NCI-H1092 treated with DMSO at 0.1 percent for 48 hours (cell line): ENCODE results near the gene PPM1L.
"Not testable (repeated sequence)": the region's sequence is repeated elsewhere in the genome, so short reads cannot be mapped to it uniquely, and the experiment has no call there.

ENCODE experiments used
- DNase-seq: peaks from one replicate; lab custom pipeline; 2025; lab: John Stamatoyannopoulos, UW

PPM1L gene

DNA sequence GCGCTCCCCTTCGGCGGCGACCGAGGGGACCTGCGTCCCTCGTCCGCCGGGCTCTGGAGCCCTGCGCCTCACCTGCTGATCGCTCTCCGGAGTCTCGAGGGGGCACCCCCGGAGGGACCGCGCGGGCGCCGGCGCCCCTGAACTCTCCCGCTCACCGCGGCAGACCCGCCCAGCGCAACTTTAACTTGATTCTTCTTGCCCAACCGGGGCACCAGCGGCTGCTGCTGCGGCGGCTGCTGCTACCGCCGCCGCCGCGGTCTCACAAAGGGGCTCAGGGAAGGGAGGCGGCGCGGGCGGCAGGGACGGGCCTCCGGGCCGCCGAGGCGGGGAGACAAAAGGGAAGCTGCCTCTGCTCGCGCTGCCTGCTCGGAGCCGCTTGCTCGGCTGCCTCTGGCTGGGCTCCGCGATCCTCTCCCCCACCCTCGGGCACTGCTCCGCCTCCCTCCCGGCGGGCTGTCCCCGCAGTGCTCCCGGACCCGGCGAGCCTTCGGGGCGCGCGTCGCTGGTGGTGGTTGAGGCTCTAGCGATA, at the start of gene PPM1L:
PPM1L (plus strand) TSS at position 456 of the 529 bp plus-strand sequence.
- peak; percentile 64 for DNase-seq

DNA sequence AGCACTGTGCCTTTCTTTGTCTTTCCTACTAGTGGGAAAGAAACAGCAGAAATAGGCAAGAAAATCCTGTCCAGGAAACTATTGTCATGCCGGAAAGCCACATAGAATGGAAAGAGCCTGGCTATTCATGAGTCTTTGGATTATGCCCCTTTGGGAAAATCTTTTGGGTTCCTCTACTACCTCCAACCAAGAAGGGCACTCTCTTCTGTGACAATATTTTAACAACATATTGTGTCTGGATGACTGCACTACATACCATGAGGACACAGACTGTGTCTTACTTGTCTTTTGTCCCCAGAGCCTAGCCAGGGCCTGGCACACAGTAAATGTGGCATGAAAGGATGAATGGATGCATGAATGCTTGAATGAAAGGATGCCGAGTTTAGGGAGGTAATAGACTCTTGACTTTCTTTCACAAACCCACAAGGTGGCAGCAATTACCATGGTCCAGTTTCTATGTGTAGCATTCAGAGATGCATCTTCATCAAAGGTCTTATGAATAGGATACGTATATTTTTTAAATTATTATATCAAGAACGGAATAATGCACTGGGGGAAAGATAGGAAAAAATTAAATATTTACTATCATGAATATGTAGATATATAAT, 48.7 kb upstream of the PPM1L start:
- DNase-seq = peak; percentile 66

DNA sequence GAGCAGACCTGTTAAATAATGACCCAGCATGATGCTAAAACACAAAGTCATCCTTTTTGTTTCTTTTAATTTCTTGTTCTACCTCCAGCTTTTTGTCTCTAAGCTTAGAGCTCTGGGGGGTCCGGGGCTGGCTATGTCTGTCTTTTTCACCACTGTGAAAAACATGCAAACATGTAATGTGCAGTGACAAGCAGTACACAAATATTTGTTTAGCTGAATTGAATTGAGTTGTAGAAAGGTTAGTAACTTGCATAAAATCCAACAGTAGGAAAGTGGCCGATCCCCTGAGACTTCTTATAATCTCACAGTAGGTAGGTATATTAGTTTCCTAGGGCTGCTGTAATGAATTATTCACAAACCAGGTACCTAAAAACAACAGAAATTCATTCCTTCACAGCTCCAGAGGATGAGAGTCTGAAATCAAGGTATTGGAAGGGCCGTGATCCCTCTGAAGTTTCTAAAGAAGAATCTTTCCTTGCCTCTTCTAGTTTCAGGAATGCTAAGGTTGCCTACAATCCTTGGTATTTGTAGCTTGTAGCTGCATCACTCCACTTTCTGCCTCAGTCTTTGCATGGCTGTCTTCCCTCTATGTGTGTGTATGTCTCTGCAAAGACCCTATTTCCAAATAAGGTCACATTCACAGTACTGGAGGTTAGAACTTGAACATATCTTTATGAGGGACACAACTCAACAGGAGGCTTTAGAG, 46.4 kb upstream of the PPM1L start:
- no peak for DNase-seq

DNA sequence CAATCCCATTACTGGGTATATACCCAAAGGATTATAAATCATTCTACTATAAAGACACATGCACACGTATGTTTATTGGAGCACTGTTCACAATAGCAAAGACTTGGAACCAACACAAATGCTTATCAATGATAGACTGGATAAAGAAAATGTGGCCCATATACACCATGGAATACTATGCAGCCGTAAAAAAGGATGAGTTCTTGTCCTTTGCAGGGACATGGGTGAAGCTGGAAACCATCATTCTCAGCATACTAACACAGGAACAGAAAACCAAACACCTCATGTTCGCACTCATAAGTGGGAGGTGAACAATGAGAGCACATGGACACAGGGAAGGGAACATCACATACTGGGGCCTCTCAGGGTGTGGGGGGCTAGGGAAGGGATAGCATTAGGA, 42.9 kb upstream of the PPM1L start:
- DNase-seq = not testable (repeated sequence)

DNA sequence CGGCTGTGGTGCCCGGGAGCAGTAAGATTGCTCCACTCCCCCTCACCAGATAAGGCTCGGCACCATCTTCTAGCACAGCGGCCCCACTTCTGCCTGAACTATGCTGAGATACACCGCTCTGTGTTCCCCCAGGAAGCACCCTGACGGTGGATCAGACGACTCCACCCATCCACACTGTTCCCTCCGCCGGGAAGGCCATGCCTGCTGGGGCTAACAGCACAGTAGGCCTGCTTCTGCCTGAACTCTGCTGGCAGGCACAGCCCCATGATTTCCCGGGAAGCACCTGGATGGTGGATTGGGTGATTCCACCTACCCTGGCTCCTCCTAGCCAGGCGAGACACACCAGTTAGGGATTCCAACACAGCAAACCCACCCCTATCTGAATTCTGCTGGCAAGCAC, 36.3 kb upstream of the PPM1L start:
- no peak for DNase-seq

DNA sequence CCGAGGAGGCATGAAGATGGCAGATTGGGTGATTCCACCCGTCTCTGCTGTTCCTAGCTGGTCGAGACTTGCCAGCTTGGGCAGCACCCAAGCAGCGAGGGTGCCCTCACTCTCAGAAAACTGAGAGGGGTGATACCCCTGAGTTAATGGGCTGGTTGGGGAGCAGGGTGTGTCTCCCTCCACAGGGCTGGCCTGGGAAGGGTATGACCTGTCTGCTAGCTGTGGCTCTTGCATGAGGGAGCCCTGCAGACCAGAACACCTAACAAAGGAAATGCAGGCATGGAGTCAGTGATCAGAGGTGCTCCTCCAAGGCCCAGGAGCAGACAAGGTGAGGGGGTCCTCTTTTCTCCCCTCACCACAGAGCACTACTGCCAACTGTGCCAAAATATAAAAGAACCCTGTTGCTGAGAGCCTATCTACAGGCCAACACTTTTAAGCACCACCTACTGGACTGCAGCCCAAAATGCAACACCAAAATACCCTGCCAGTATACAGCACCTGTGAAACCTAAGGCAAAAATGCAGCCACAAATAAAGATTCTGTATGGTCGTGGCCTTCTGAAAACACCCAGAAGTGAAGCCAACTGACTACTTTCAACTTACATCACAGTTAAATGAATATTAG, 35.8 kb upstream of the PPM1L start:
- DNase-seq = no peak

DNA sequence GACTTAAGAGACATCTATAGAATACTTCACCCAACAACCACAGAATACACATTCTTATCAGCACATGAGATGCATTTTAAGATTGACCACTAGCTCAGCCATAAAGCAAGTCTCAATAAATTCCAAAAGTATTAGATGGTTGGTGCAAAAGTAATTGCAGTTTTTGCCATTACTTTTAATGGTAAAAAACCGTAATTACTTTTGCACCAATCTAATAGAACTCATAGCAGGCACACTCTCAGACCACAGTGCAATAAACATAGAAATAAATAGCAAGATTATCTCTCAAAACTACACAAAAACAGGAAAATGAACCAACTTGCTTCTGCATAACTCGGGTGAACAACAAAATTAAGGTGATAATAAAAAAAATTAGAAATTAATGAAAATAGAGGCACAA, 33.7 kb upstream of the PPM1L start:
- no peak for DNase-seq

DNA sequence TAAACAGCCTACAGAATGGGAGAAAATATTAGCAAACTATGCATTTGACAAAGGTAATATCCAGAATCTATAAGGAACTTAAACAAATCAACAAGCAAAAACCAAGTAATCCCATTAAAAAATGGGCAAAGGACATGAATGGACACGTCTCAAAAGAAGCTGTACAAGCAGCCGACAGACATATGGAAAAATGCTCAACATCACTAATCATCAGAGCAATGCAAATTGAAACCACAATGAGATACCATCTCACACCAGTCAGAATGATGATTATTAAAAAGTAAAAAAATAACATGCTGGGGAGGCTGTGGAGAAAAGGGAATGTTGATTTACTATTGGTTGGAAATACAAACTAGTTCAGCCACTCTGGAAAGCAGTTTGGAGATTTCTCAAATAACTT, 30.7 kb upstream of the PPM1L start:
- DNase-seq = no peak

DNA sequence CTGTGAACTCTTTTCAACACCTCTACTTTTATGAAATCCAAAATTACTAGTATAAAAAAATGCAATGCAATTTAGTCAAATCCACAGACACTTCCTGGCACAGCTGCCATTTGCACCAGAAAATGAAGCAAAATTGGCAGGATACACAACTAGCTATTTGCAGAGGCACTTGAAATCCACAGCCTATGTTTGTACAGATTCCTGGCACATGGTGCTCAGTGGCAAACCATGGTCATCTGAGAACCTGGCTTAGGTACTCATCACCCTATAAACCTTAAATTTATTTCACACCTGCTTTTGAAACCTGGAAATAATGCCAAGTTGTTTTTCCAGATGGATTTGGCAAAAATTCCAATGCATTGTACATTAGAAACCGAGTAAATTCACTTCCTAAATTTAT, 20.2 kb upstream of the PPM1L start:
- peak; percentile 95 for DNase-seq

DNA sequence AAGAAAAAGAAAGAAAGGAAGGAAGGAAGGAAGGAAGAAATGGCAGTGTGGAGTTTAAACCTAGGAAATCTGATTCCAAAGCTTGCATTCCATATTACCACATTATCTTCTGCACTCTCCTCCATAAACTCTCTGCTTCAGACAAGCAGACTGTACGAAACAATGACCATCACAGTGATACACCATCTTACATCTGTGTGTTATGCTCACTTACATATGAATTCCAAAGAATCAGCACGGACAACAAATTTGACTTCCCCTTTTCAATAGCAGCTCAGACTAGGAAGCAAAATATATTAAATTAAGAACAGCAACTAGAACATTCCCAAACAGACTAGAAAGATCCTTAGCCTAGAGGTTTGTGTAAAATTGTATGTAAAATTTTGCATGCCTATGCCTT, 18.0 kb upstream of the PPM1L start:
- no peak for DNase-seq

DNA sequence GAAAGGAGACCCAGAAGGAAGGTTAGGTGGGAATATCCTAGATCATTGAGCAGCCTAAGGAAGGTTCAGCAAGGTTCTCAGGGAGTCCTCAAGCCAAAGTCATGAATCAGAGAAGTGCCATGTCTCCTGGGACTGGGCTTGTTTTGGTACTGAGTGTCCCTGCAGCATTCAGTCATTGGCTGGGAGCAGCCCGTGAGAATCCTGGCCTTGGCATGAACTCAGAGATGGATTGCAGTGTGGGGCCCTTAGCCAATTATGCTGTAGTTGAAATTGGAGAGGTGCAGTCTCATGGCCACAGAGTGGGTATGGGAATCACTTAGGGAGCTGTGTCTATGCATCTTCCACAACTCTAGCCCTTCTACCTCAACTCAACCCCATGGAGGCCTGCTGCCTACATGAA, 17.0 kb upstream of the PPM1L start:
- no peak for DNase-seq

DNA sequence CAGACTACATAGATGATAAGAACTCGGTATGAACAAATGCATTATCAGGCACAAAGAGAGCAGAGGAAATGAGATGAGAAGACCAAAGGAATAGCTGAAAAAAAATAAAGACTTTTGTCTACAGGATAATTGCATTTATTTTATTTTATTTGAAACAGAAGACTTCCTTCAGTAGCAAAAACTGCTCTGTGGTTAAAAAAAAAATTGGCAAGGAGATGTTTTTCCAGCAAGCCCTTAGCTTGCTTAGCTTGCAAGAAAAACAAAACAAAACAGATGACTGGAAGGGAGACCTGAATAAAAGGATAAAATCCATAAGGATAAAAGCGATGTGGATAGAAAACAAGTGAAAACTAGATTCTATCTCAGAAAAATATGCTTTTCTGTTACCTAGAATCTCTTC, 9.1 kb upstream of the PPM1L start:
- no peak for DNase-seq

DNA sequence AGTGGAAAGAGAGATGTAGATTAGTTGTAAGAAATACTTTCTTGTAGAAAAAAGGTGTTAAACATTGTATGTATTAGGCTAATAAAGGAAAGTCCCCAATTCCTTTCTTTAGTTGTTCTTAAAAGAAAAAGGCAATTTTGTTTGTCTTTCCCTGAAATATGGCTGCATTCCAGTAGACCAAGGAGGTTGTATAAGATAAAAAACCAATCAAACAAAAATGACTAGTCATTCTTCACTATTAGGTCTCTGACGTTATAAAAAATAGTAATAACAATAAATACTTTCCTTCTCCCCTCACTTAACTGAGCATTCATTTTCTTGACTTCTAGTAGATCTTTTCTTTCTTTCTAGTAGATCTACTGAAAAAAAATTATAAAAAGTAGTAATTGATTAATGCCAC, 8.6 kb upstream of the PPM1L start:
- DNase-seq = no peak

DNA sequence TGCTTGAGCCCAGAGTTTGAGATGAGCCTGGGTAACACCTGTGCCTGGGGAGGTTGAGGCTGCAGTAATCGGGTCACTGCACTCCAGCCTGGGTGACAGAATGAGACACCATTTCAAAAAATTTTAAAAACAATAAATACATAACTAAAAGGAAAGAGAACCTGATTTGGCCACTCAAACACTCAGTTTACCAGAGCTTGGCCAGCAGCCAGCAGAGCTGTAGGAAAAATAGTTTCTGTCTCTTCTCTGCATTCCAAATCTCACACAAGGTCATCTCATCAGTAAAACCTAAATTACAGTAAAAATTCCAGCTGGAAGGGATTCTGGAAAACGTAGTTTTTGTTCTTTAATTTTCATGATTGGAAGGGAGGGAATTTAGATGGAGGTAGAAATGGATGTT, 7.8 kb upstream of the PPM1L start:
- DNase-seq = no peak

DNA sequence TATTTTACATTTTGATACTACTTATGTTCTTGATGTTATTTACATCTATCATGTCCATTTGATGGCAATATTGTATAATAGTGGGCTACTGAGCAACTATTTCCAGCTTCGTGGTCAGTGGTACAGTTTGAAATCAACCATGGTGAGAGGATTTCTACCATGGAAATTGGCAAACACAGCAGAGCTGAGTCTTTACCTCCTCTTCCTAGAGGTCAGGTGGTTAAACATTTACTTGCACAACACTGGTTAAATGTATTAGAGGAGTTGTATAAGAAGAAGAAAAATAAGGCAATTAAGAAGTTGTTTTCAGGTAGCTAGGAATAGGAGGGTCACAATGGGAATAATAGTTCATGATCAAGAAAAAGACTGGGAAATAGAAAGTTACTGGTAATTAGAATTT, 7.2 kb upstream of the PPM1L start:
- DNase-seq = no peak

DNA sequence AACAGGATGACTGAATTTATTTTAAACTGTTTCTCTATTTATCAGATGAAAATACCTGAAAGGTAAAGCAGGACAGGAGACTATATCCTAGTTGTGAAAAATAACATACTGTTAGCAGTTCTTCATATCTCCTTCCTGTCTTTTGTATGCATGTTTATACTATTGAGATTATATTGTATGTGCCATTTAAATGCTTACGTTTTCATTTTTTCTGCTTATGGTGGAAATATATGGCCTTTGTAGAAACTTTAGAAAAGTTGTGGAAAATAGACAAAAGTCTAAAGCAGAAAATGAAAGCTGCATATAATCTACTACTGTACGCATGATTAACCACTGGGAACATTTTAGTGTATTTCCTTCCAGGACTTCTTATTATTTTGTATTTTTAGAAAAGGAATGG, 2.1 kb upstream of the PPM1L start:
- DNase-seq = no peak

DNA sequence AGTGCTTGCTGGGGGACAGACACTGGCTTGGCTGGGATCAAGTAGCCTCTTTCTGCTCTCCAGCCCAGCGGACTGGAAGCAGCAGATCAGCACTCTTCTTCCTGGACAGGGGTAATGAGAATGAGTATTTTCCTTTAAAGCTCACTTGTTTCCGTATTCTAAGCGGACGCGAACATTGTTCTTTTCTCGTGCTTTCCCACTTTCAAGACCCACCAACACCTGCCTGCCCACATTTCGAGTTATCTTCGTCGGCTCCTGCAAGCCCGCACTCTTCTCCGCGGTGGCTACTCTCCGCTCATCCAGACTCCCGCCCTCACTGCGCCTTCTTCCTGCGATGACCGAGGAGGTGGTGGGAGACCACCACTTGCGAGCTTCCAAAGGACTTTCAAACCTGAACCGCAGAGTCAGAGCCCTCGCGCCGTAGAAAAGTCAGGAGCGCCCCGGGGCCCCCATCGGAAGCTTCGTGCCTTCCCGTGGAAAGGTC, 1.6 kb upstream of the PPM1L start:
- peak; percentile 67 for DNase-seq

DNA sequence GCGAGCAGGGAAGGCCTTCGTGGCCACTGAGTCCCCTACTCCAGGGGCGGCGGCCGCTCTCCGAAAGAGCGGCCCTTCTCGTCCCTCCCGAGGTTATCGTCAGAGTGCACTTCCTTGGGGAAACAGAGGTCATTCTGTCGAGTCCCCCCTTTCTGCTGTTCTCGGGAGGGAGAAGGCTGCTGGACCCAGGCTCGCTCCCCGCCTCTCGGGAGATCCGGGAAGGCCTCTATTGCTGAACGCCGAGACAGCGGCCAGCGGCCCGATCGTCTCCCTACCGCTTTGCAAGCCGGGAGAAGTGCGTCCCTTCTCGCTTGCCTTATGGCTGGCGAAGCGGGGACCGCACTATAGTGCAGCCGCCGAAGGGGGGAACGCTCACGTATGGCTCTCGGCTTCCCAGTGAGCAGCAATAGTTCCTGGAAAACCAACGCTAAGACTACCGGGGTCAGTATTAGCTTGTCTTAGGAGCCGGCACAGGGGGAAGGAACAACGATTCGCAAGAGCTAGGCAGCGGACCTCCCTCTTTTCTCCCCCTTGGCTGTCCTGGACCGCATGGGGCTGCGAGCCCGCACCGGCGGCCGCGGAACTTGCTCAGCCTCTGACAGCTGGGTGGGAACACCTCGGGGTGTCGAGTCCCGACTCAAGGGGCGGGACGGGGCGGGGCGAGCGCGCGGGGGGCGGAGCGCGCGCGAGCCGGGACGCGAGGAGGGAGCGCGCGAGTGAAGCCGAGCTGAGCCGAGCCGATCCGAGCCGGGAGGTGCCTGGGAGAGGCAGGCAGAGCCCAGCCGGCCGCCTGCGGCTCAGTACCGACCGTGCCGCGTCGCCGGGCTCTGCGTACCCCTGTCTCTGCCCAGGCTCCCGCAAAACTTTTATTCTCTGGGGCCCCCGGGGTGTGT, 930 bp upstream of the PPM1L start:
- DNase-seq = peak; percentile 95

DNA sequence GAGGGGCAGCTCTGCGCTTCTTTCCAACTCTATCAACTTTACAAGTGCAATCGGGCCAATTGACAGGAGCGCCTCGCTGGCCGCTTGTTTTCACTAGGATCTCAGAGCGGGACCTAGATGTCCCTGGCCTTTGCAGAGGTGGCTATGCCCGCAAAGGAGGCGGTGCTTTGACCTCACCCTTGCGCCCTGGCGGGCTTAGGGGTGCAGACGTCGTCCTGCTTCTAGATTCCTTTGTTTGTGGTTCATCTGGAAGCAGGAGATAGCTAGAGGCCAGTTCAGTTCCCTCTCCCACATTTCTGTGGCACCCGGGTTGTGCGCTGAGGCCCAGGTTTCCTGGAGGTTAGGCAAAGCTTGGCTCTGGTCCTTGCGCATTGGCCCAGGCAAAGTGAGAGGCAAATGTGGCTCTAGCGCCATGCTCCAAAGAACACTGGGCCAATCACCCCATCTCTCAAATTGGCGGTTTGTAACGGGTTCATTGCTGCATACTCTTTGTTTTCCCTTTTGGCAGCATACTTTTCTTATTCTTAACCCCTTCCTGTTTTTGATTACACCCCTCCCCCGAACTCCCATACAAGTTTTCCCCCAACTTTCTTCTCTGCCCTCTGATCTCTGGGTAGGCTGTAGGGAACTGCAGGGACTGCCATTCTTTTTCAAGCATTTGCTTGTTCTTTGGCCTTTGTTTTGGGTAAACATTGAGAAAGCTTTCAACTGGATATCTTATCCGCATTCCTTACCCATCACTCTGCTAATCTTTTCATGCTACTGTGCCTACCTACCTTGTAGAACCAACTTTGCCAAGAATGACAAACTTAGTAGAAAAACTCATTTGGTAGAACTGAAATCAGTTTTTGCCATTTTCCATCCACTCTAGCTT, 1.4 kb downstream of the PPM1L start:
- DNase-seq = no peak

DNA sequence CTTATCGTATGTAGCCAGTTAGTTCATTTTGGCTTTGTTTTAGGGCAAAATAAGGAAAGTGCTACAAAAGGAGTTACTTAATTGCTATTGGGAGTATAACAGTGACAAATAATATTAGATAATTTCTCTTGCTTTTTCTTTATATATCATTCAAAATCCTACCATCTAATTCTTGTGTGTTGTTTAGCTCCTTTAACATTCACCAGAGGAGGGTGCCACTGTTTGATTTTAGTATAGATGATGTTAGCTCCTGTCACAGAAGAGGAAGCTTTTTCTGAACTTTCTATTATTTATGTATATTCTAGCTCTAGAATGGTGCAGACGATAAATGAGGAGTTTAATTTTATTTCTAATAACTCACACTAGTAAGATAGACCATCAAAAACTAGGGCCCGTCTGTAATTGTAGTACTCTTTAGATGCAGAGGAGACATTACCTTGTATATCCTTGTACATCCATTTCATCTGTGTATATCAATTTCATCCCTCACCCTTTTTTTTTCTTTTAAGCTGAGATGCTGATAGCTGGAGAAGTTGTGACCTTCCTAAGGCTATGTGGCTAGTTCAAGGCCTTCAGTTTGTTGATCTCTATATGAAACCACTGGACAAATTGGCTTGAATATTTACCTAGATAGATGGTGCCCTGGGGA, 3.0 kb downstream of the PPM1L start:
- DNase-seq = no peak

DNA sequence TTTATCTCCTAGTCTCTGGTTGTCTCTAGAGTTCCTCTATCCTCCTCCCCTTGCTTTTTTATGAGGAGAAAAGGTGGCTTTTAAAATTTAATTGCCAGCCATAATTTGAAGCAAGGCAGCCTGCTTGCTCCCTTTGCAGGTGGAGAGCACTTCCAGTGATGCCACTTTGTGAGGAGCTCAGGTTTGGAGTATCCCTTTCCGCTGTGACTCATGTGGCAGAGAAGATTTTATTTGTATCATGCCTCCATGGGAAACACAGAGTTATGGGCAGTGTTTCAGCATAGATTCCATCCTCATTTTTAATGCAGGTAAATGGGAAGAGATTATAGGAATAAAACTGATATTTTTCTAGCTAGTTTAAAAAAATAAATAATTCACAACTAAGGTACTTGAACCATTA, 7.0 kb downstream of the PPM1L start:
- DNase-seq = no peak
